Right atrium auricular region (tissue), 2 donors: Measurements from ENCODE around the gene SIL1. TPM values are rescaled to one million over a fixed set of nuclear protein-coding genes. Genes with fewer than 3 reads are reported as not detected.

Source experiments
- DNase-seq: peaks from one replicate; pipeline ENCODE4 v3.0.0-alpha.2; 2019; ENCODE audit warnings: low spot score
- H3K27ac ChIP-seq, 2 donors: fragments of 200-600 bp; sonication (generic); 1 replicate in 1 of 2; 2 replicates in 1 of 2; pipeline ENCODE4 v1.5.1; 2016 to 2019
- H3K27me3 ChIP-seq, 2 donors: fragments of 200-600 bp; sonication (generic); one replicate each; pipeline versions ENCODE4 v1.5.1 to v1.6.0; 2017 to 2019
- H3K36me3 ChIP-seq: fragments of 200-600 bp; sonication (generic); one replicate; pipeline ENCODE4 v1.5.1; 2016
- H3K4me1 ChIP-seq, 2 donors: fragments of 200-600 bp; sonication (generic); one replicate each; pipeline versions ENCODE4 v1.5.1 to v1.6.0; 2017 to 2019
- H3K4me3 ChIP-seq, 2 donors: fragments of 200-600 bp; sonication (generic); 1 replicate in 1 of 2; 2 replicates in 1 of 2; pipeline ENCODE4 v1.5.1; 2017 to 2019; ENCODE audit warnings: mild to moderate bottlenecking in 1 of 2, moderate library complexity in 1 of 2
- H3K9me3 ChIP-seq, 2 donors: fragments of 200-600 bp; sonication (generic); one replicate each; pipeline ENCODE4 v1.5.1; 2019
- total RNA-seq, 2 donors: library from RNA; depleted of rRNA; stranded (reverse); fragments of >200 nt; gene quantifications; one replicate each; pipeline ENCODE4 v1.1.0, GENCODE V29; 2016
- TF ChIP-seq, protein P1 (sequence below), 2 donors: fragments of 200-600 bp; sonication (generic); IDR thresholded peaks; one replicate each; pipeline ENCODE4 v1.5.1; 2019; ENCODE audit warnings: antibody characterized with exemption in 2 of 2

Gene SIL1
- total RNA-seq, 2 donors from 2014 or later, result 32.7 to 41.3 TPM

DNA sequence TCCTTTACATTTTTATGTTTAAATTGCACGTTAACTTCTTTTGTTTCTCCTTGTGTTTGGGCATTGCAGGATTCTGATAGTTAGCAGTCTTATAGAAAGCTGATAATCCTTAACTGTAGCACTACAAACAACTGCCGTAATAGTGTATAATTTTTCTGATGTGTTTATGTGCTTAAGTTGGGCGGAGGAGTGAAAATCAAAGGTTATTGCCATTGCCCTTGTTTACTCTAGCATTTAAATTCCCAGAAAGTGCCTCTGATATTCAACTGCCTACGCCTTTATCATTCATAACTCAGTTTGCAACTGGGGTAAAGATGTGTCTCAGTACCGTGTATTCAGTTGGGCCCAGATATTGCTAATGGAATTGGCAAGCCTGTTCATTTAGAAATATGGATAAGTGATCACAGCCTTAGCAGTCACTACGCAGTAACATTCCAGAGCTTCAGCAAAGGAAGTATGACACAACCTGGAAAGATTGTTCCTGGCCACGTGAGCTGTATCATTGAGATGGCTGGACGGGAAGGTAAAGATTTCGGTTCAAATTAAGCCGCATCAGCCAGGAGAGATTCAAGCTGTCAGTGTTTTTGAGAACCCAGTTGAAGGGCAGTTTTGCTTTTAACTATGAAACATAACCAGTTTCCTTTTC, 294.9 kb downstream of the SIL1 start:
- Histone ChIP-seq H3K27ac (peak overlapping the region; percentile 3 to 41), H3K9me3 (no peaks in the 10 kb centered on the region), H3K4me3 (no peak overlapping the region), H3K4me1 (peaks cover 0 to 4% of the 10 kb centered on the region in 2 donors), H3K36me3 (peaks cover 53% of the 10 kb centered on the region), H3K27me3 (no peaks in the 10 kb centered on the region)
- no peak for DNase-seq
- TF ChIP-seq, protein P1, sequence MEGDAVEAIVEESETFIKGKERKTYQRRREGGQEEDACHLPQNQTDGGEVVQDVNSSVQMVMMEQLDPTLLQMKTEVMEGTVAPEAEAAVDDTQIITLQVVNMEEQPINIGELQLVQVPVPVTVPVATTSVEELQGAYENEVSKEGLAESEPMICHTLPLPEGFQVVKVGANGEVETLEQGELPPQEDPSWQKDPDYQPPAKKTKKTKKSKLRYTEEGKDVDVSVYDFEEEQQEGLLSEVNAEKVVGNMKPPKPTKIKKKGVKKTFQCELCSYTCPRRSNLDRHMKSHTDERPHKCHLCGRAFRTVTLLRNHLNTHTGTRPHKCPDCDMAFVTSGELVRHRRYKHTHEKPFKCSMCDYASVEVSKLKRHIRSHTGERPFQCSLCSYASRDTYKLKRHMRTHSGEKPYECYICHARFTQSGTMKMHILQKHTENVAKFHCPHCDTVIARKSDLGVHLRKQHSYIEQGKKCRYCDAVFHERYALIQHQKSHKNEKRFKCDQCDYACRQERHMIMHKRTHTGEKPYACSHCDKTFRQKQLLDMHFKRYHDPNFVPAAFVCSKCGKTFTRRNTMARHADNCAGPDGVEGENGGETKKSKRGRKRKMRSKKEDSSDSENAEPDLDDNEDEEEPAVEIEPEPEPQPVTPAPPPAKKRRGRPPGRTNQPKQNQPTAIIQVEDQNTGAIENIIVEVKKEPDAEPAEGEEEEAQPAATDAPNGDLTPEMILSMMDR (IDR thresholded peaks at IDR 0.05), result no peak

DNA sequence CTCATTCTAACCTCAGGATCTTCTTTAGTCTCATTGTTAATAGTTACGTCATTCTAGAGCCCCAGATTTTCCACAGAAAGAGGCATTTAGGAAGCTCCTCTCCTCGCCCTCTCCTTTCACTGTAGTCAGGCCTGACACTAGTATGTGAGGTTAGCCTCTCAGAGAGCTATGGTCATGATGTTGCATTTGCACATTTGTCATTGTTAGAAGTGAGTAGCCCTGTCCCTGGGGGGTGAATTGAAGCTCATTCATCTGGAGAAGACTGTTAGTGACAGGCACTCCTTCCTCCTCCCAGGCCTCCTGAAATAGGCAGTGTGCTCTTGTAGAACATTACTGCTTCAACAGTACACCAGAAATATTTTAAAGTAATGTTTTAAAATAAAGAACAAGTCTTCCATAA, 296.5 kb downstream of the SIL1 start:
- no peak overlapping the region for H3K27ac ChIP-seq
- no peak for DNase-seq
- TF ChIP-seq, protein P1 (IDR thresholded peaks at IDR 0.05), result no peak
- peaks cover 40% of the 10 kb centered on the region for H3K36me3 ChIP-seq
- peaks cover 0 to 4% of the 10 kb centered on the region in 2 donors for H3K4me1 ChIP-seq
- no peaks in the 10 kb centered on the region for H3K9me3 ChIP-seq
- H3K27me3 ChIP-seq, result no peaks in the 10 kb centered on the region
- no peak overlapping the region for H3K4me3 ChIP-seq

DNA sequence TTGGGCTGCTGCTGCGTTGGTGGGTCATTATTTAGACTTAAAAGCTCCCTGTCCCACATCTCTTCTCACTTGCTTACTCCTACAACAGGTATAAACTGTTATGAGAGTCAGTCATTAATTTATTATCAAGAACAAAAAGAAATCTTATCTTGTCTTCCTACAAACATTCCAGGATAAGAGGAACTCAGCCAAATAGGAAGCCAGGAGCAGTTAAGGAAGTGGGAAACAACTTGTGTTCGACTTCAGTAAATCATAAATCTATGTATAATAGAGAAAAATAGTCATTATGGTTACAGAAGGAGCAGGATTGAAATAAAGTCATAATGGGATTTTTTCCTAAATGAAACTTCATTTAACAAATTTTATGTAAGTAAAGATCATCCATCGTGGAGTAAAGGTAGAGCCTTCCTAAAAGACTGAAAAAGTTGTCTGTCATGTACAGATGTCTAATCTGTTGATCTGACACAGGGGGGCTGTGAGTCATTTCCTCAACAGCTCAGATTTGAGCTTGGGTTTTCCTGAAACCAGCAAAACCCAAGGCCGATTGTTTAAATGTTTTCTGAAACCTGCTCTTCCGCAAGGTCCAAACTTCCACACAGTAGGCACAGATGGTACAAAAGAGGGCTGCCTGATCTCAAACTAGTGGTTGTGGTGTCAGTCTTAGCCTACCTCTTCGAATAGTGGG, 297.7 kb downstream of the SIL1 start:
- Histone ChIP-seq H3K27me3 (no peaks in the 10 kb centered on the region), H3K27ac (peak overlapping the region in 1 of 2 donors; percentile 4), H3K36me3 (peaks cover 29% of the 10 kb centered on the region), H3K9me3 (no peaks in the 10 kb centered on the region), H3K4me3 (no peak overlapping the region), H3K4me1 (peaks cover 0 to 4% of the 10 kb centered on the region in 2 donors)
- TF ChIP-seq, protein P1 (IDR thresholded peaks at IDR 0.05), result no peak
- no peak for DNase-seq

DNA sequence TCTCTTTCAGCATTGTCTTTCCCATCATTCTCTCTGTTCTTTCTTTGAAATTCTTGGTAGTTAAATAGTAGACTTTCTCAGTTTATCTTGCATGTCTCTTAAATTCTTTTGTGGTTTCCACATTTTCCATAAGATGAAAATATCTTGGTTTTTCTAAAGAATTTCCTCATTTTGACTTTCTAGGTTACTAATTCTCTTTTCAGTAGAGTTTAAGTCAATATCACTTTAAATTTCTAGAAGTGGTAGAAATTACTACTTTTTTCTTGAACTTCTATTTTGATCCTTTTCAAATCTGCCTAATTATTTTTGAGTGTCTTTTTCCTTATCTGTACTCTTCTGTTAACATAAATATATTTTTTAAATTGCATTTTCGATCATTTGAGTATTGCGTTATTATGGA, 299.4 kb downstream of the SIL1 start:
- no peak for DNase-seq
- Histone ChIP-seq H3K36me3 (peaks cover 12% of the 10 kb centered on the region), H3K27ac (no peak overlapping the region), H3K9me3 (no peaks in the 10 kb centered on the region), H3K27me3 (no peaks in the 10 kb centered on the region), H3K4me3 (no peak overlapping the region), H3K4me1 (peaks cover 0 to 4% of the 10 kb centered on the region in 2 donors)
- TF ChIP-seq, protein P1 (IDR thresholded peaks at IDR 0.05), result no peak

DNA sequence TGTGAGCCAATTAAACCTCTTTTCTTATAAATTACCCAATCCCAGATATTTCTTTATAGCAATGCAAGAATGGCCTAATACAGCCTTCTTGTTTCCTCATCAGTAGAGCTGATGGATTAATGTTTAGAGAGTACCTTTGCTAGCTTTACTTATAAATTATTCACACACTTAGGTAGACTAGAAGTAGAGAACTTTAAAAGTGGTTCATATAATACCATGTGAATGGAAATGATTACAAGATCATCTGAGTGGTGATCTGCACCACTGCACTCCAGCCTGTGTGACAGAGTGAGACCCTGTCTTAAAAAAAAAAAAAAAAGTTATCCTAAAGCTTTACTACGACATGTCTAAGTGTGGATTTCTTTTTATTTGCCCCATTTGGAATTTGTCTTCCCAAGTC, 299.9 kb downstream of the SIL1 start:
- Histone ChIP-seq H3K27ac (no peak overlapping the region), H3K4me1 (peaks cover 0 to 4% of the 10 kb centered on the region in 2 donors), H3K4me3 (no peak overlapping the region), H3K36me3 (peaks cover 11% of the 10 kb centered on the region), H3K9me3 (no peaks in the 10 kb centered on the region), H3K27me3 (no peaks in the 10 kb centered on the region)
- TF ChIP-seq, protein P1 (IDR thresholded peaks at IDR 0.05), result no peak
- no peak for DNase-seq

Other genes starting within 250 kb of the SIL1 start
- 100 to 1,000 TPM; 131 to 159 TPM for gene MATR3, start 95.4 kb upstream of the SIL1 start, total RNA-seq
- gene PAIP2, start 143.5 kb upstream of the SIL1 start, total RNA-seq, result 100 to 1,000 TPM in 1 of 2 donors, 10 to 100 TPM in 1; 97.6 to 156 TPM
- not detected for gene SLC23A1, start 184.9 kb upstream of the SIL1 start, total RNA-seq
- gene MZB1, start 191.5 kb upstream of the SIL1 start, total RNA-seq, result 1 to 10 TPM in 1 of 2 donors, under 1 TPM in 1; 0.70 to 1.3 TPM
- 10 to 100 TPM; 15.8 to 28.6 TPM for gene PROB1, start 196.7 kb upstream of the SIL1 start, total RNA-seq
- gene SPATA24, start 205.7 kb upstream of the SIL1 start, total RNA-seq, result 10 to 100 TPM in 1 of 2 donors, 1 to 10 TPM in 1; 9.5 to 29.7 TPM
- gene DNAJC18, start 241.2 kb upstream of the SIL1 start, total RNA-seq, result 1 to 10 TPM; 5.9 to 8.5 TPM